ENCODE measurements around the gene SYT1.

The SYT1 gene

DNA sequence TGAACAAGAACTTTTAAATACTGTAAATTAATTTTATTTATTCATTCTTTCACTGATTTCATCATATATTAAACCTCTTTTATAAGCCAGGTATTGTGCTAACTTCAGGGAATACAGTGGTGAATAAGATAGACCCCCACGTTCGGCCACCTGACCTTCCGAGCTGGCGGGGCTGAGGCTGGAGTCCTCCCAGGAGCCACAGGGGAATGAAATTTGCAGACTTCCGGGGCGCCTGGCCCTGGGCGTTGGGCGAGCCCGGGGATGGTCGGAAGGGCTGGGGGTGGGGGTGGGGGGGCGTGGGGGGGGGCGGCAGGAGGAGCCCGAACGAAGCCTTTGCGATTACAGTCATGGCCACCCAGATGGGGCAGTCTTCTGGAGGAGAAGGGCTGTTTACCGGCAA lies 442.8 kb downstream of the SYT1 start:
- Mint-ChIP-seq H3K4me1 (ENCODE audit: low read depth) (no peaks in the 10 kb centered on the region), H3K27me3 (ENCODE audit: low read depth) (no peaks in the 10 kb centered on the region), H3K36me3 (ENCODE audit: low read depth) (no peaks in the 10 kb centered on the region), H3K9me3 (no peaks in the 10 kb centered on the region), H3K4me3 (no peak overlapping the region), H3K27ac (no peak overlapping the region)
- no peak for DNase-seq (ENCODE audit: low spot score)

DNA sequence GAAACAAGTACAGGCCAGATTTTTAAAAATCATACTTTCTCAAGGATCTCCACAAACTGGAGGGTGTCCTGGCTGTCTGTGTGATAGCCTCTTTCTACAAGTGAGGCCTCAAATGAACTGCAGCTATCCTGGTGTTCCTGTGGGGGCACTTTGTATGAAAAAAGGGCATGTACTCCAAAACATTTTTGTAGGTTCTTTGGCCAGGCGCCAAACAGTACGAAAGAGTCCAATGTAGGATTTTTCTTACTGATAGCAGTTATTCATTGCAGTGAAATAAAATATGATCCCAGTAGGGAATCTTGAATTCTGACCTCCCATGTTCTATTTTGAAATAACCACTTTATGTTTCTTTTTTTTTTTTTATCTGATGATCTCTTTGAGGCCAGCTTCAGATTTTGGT lies 444.5 kb downstream of the SYT1 start:
- no peaks in the 10 kb centered on the region for H3K27me3 Mint-ChIP-seq (ENCODE audit: low read depth)
- H3K4me3 Mint-ChIP-seq = no peak overlapping the region
- no peak overlapping the region for H3K27ac Mint-ChIP-seq
- no peaks in the 10 kb centered on the region for H3K4me1 Mint-ChIP-seq (ENCODE audit: low read depth)
- H3K9me3 Mint-ChIP-seq = peaks cover 12% of the 10 kb centered on the region
- DNase-seq (ENCODE audit: low spot score) = no peak
- H3K36me3 Mint-ChIP-seq (ENCODE audit: low read depth) = no peaks in the 10 kb centered on the region

DNA sequence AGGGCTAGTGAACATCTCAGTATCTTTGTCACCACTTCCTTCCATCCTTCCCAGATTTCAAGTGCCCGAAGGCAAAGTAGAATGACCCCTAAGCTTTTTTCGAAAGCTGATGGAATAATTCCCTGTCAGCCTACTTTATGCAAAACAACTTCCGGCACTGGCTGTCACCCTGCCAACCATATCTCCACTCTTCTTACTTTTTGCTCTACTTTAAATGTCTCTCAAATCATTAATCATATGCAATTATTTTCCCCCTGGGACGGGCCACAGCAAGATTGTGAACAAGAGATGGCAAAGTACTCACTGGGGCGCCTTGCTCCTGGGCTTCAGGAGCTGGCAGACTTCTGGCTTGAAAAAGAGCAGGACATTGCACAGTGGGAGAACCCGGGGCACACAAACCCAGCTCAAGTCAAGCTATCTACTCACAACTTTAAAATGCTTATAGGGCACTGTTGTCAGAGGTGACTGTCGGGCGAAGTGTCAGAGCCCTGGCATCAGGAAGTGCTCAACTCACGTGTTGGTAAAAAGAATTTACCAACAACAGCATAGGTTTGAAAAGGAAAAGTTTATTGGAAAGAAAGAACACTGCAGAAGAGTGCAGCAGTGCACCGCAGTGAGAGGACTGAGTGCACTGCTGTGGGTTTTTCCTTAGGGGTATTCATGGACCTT lies 452.7 kb downstream of the SYT1 start:
- Mint-ChIP-seq H3K27ac (no peak overlapping the region), H3K27me3 (ENCODE audit: low read depth) (no peaks in the 10 kb centered on the region)
- DNase-seq (ENCODE audit: low spot score) = no peak

DNA sequence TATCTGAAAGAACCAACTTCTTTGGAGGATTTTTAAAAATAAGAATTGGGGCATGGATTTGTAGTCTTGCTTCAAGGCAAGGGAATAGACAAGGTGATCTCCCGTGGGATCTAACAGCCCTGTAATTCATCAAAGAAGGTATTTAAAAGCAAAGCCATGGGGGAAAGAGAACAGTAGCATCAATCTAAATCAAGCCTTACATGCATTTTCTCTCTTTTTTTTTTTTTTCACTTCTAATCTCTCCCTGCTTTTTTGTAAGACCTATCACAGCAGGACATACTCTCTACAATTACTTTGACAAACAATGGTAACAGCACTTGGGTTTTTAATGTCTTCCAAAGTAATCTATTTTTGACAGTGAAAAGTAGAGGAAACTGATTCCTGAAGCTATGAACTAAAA lies 458.3 kb downstream of the SYT1 start:
- H3K9me3 Mint-ChIP-seq = peaks cover 10% of the 10 kb centered on the region
- DNase-seq (ENCODE audit: low spot score) = no peak
- H3K27me3 Mint-ChIP-seq (ENCODE audit: low read depth) = no peaks in the 10 kb centered on the region
- H3K27ac Mint-ChIP-seq = no peak overlapping the region
- no peak overlapping the region for H3K4me3 Mint-ChIP-seq
- H3K4me1 Mint-ChIP-seq (ENCODE audit: low read depth) = no peaks in the 10 kb centered on the region
- no peaks in the 10 kb centered on the region for H3K36me3 Mint-ChIP-seq (ENCODE audit: low read depth)

More for the DNA sequence above, 452.7 kb downstream of the SYT1 start:
- Mint-ChIP-seq H3K4me3 (no peak overlapping the region), H3K36me3 (ENCODE audit: low read depth) (no peaks in the 10 kb centered on the region), H3K9me3 (peaks cover 22% of the 10 kb centered on the region), H3K4me1 (ENCODE audit: low read depth) (no peaks in the 10 kb centered on the region)

DNA sequence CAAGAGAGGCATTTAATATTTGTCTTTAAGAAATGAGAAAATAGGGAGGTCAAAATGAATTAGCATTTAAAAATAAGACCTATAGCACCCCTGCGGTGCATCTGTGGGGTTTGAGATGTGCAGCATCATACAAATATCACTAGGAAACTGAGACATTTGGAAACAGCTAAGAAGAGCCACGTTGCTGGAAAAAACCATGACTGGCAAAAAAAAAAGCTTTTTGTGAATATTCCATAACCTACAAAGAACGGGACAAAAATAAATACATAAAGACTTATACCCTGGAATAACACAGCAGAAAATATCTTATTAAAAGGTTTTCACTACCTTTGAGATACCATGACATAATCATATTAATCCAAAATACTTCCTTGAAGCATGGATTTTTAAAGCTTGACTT lies 460.0 kb downstream of the SYT1 start:
- no peak overlapping the region for H3K4me3 Mint-ChIP-seq
- H3K4me1 Mint-ChIP-seq (ENCODE audit: low read depth) = no peaks in the 10 kb centered on the region
- no peak for DNase-seq (ENCODE audit: low spot score)
- H3K27ac Mint-ChIP-seq = no peak overlapping the region
- H3K9me3 Mint-ChIP-seq = peaks cover 3% of the 10 kb centered on the region
- no peaks in the 10 kb centered on the region for H3K27me3 Mint-ChIP-seq (ENCODE audit: low read depth)
- no peaks in the 10 kb centered on the region for H3K36me3 Mint-ChIP-seq (ENCODE audit: low read depth)

DNA sequence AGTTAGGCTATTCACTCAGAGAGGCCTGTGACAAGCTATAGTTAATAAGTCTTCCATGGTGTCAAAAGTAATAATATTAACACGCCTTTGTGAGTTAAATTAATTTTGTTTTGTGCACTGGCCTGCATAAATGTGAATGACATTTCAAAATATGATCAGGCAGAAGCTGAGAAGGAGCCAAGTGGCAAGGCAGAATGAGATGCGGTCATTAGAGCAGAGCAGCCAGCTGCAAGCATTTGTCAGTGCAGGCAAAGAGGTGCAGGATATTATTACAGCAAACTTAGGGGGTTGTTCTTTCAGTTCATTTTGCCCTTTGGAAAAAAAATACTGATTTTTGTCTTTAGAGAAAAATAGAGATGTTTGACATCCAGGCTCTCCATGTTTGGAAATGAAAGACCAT lies 461.6 kb downstream of the SYT1 start:
- Mint-ChIP-seq H3K9me3 (no peaks in the 10 kb centered on the region), H3K27ac (no peak overlapping the region), H3K4me3 (no peak overlapping the region), H3K4me1 (ENCODE audit: low read depth) (no peaks in the 10 kb centered on the region), H3K36me3 (ENCODE audit: low read depth) (no peaks in the 10 kb centered on the region), H3K27me3 (ENCODE audit: low read depth) (no peaks in the 10 kb centered on the region)
- no peak for DNase-seq (ENCODE audit: low spot score)

DNA sequence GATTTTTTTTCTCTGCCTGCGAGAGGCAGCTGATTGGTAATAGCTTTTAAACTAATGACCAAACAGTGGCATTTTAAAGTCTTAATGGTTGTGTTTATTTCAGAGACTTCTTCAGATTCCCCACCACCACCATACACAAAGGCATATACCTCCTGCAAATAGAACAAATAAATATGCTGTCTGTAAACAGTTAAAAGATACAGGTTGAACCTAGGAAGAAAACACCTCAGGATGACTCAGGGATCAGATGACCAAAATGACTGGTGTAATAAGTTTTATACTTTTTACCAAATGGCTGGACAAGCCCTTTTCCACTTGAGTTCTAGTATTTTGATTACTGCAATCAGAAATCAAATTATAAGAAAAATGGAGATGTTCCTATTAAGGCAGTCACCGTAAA lies 462.1 kb downstream of the SYT1 start:
- Mint-ChIP-seq H3K4me1 (ENCODE audit: low read depth) (no peaks in the 10 kb centered on the region), H3K9me3 (no peaks in the 10 kb centered on the region), H3K4me3 (no peak overlapping the region), H3K27ac (no peak overlapping the region), H3K27me3 (ENCODE audit: low read depth) (no peaks in the 10 kb centered on the region), H3K36me3 (ENCODE audit: low read depth) (no peaks in the 10 kb centered on the region)
- DNase-seq (ENCODE audit: low spot score) = no peak

DNA sequence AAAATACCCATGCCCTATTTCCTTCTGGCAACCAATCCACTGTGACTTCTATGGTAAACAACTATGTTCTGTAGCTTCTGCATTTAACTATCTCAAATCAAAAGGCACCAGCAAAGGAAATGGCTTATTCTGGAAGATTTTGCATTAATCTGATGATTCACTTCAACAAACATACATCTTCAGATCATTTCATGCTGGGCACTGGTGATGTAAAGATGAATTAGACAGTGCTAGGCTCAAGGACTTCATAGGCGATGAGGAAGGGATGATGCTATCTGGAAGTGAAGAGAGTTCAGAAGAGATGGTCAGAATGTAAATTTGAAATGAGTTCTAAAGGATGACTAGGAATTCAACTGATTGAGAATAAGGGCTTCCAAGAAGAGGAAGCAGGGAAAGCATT lies 462.9 kb downstream of the SYT1 start:
- Mint-ChIP-seq H3K36me3 (ENCODE audit: low read depth) (no peaks in the 10 kb centered on the region), H3K9me3 (no peaks in the 10 kb centered on the region), H3K4me3 (no peak overlapping the region), H3K27me3 (ENCODE audit: low read depth) (no peaks in the 10 kb centered on the region), H3K4me1 (ENCODE audit: low read depth) (no peaks in the 10 kb centered on the region), H3K27ac (no peak overlapping the region)
- no peak for DNase-seq (ENCODE audit: low spot score)

DNA sequence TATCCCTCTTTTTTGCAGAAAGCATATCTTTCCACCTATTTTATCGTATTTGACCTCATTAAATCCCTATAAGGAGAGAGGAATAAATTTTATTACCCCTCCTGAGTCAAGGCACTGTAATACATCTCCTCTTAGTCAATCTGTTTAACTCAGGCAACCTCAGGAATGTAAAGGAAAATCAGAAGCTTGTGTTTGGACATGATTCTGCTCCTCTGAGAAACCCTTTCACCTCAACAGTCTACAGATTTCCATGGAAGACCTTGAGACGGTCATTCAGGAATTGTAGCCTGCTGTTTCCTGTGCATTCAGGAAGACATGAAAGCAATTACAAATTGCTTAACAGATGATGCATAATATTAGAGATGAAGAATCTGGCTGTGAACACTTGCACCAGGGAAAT lies 465.4 kb downstream of the SYT1 start:
- DNase-seq (ENCODE audit: low spot score) = no peak
- no peaks in the 10 kb centered on the region for H3K36me3 Mint-ChIP-seq (ENCODE audit: low read depth)
- H3K27ac Mint-ChIP-seq = no peak overlapping the region
- H3K27me3 Mint-ChIP-seq (ENCODE audit: low read depth) = no peaks in the 10 kb centered on the region
- no peaks in the 10 kb centered on the region for H3K9me3 Mint-ChIP-seq
- no peak overlapping the region for H3K4me3 Mint-ChIP-seq
- H3K4me1 Mint-ChIP-seq (ENCODE audit: low read depth) = no peaks in the 10 kb centered on the region

DNA sequence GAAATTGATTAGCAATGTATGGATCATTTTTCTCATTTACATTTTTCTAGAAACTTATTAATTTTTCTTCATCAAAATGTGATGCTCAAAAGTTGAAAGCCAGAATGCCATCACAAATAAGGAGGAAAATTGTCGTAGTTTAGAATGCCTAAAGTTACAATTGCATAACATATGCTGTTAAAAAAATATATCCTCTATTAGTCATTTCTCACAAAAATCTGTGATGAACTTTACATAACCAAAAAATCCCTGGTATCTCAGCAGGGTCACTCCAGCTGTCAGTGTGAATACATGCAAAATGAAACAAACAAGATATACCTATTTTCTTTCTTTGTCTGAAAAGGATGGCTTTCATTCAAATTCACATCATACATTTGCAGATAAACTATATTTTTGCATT lies 467.3 kb downstream of the SYT1 start:
- Mint-ChIP-seq H3K4me3 (no peak overlapping the region), H3K4me1 (ENCODE audit: low read depth) (no peaks in the 10 kb centered on the region), H3K27ac (no peak overlapping the region), H3K36me3 (ENCODE audit: low read depth) (no peaks in the 10 kb centered on the region), H3K9me3 (no peaks in the 10 kb centered on the region), H3K27me3 (ENCODE audit: low read depth) (no peaks in the 10 kb centered on the region)
- no peak for DNase-seq (ENCODE audit: low spot score)

DNA sequence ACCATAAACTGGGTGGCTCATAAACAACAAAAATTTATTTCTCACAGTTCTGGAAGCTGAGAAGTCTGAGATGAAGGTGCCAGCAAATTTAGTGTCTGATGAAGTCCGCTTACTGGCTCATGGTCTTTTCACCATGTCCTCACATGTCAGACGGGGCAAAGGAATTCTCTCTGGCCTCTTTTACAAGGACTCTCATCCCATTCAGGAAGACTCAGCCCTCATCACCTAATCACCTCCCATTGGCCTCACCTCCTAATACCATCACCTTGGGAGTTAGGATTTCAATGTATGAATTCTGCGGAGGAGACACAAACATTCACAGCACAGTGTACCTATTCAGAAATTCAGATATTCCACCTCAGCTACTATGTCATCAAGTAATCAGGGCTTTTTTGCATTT lies 468.6 kb downstream of the SYT1 start:
- Mint-ChIP-seq H3K27ac (no peak overlapping the region), H3K4me3 (no peak overlapping the region), H3K9me3 (no peaks in the 10 kb centered on the region), H3K27me3 (ENCODE audit: low read depth) (no peaks in the 10 kb centered on the region), H3K36me3 (ENCODE audit: low read depth) (no peaks in the 10 kb centered on the region), H3K4me1 (ENCODE audit: low read depth) (no peaks in the 10 kb centered on the region)
- DNase-seq (ENCODE audit: low spot score) = no peak

DNA sequence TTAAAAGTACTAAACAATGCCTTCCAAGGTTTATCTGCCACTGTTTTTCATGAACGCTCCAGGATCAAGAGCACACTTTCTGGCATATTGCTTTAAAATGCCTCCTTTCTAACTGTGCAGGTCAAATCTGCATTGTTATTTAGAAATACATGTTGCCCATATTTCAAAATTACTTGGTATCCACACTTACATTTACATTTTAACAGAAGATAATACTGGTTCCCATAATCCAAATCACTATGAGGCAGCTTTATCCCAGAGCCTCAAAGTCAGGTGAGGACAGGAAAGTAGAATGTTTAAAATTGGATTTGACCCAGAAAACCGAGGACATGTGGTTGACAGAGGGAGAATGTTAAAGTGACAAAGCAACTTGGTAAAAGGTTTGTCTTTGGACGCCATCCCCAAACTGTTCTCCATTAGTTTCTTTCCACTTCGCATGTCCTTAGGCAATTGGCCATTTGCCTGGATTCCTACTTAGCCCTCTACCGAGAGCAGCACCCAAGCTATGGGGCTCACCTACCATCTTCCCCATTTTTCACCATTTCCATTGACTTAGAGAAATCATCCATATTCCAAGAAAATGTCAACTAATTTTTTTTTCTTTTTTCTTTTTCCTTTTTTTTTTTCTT lies 473.2 kb downstream of the SYT1 start:
- Mint-ChIP-seq H3K27ac (no peak overlapping the region), H3K27me3 (ENCODE audit: low read depth) (no peaks in the 10 kb centered on the region), H3K4me1 (ENCODE audit: low read depth) (no peaks in the 10 kb centered on the region), H3K36me3 (ENCODE audit: low read depth) (no peaks in the 10 kb centered on the region), H3K4me3 (no peak overlapping the region), H3K9me3 (no peaks in the 10 kb centered on the region)
- DNase-seq (ENCODE audit: low spot score) = no peak

DNA sequence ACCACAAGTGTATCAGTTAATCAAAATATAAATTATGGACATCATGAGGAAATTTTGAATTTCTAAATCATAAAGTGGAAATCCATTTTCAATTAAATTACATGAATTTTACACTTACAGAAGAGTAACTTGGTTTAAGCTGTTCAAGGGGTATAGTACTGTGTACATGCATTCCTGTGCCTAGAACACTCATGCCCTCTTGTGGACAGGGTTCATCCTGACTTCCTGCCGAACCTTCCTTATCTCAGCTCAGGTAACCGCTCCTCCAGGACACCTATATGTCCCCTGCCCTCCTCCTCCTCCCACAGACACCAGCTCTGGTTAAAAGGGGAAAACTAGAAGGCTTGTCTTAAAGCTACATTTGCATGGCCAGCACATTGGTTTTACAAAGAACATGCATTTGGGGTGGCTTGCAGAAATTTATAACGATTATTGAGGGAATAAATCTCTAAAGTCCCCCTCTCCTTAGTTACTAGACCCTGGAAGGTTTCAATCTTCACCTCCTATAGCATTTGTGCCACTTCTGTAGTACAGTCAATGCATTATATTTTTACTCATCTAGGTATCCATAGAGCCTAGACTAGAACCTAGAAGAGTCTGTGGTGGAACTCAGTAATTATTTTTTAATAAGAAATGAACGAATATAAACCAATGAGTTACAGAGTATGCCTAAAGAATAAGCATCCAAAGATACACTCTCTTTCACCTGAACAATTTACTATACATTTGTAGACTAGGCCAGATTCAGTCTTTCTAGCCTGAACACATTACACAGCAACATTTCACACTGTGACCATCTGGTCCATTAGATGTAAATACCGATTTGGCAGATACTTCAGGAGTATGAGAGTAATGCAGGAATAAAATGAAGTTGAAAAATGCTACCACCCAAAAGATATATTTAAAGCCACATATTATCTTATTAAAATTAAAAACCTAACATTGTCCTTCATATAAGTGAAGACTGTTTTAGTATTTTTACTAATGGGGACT lies 480.6 kb downstream of the SYT1 start:
- Mint-ChIP-seq H3K4me1 (ENCODE audit: low read depth) (no peaks in the 10 kb centered on the region), H3K27ac (no peak overlapping the region), H3K9me3 (no peaks in the 10 kb centered on the region), H3K27me3 (ENCODE audit: low read depth) (no peaks in the 10 kb centered on the region), H3K4me3 (no peak overlapping the region), H3K36me3 (ENCODE audit: low read depth) (no peaks in the 10 kb centered on the region)
- no peak for DNase-seq (ENCODE audit: low spot score)

DNA sequence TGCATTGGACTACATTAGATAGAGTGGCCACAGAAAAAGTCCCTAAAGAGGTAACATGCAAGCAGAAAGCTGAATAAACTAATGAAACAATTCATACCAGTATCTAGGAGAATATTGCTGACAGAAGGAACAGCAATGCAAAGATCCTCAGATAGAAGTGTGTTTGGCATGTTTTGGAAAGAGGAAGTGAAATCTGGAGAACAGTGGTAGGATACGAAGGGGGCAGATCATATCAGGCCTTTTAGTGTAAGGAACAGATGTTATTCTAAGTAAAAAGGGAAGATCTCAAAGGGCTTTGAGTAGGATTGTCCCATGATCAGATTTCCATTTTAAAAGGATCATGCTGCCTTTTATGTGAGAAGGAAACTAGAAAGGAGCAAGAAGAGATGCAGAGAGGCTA lies 483.3 kb downstream of the SYT1 start:
- Mint-ChIP-seq H3K4me1 (ENCODE audit: low read depth) (no peaks in the 10 kb centered on the region), H3K36me3 (ENCODE audit: low read depth) (no peaks in the 10 kb centered on the region), H3K27me3 (ENCODE audit: low read depth) (no peaks in the 10 kb centered on the region), H3K9me3 (no peaks in the 10 kb centered on the region), H3K27ac (no peak overlapping the region), H3K4me3 (no peak overlapping the region)
- no peak for DNase-seq (ENCODE audit: low spot score)
